IPS-18a (cell line): ENCODE data around the gene FRY.

Experiments
- H3K27ac ChIP-seq: one replicate; pipeline ENCODE4 v1.5.1; 2013; ENCODE audit warnings: low read length
- H3K27me3 ChIP-seq: one replicate; pipeline ENCODE4 v1.6.1; 2013; ENCODE audit warnings: mild to moderate bottlenecking, low read length; ENCODE audit not compliant: control insufficient read depth, insufficient read depth
- H3K36me3 ChIP-seq: one replicate; pipeline ENCODE4 v1.6.1; 2013; ENCODE audit warnings: low read depth, low read length; ENCODE audit not compliant: control insufficient read depth
- H3K4me1 ChIP-seq: one replicate; pipeline ENCODE4 v1.6.1; 2013; ENCODE audit warnings: low read depth, low read length; ENCODE audit not compliant: control insufficient read depth
- H3K4me3 ChIP-seq: one replicate; pipeline ENCODE4 v1.5.1; 2013; ENCODE audit warnings: low read length
- H3K9ac ChIP-seq: one replicate; pipeline ENCODE4 v1.6.1; 2013; ENCODE audit warnings: mild to moderate bottlenecking, low read length, moderate library complexity
- H3K9me3 ChIP-seq: one replicate; pipeline ENCODE4 v1.6.1; 2013; ENCODE audit warnings: low read depth, low read length; ENCODE audit not compliant: control insufficient read depth

FRY gene

GRCh38 chr13:32136061-32136460, 104.5 kb downstream of the FRY start:
- Histone ChIP-seq H3K36me3 (no peaks in the 10 kb centered on the region), H3K9ac (no peak overlapping the region), H3K27ac (no peak overlapping the region)

GRCh38 chr13:32136716-32137115, 105.1 kb downstream of the FRY start:
- H3K36me3 ChIP-seq = no peaks in the 10 kb centered on the region
- H3K4me1 ChIP-seq = no peaks in the 10 kb centered on the region
- no peak overlapping the region for H3K4me3 ChIP-seq
- H3K9me3 ChIP-seq = no peaks in the 10 kb centered on the region
- no peak overlapping the region for H3K27ac ChIP-seq
- H3K9ac ChIP-seq = no peak overlapping the region
- H3K27me3 ChIP-seq = no peaks in the 10 kb centered on the region

More at GRCh38 chr13:32136061-32136460, 104.5 kb downstream of the FRY start:
- no peaks in the 10 kb centered on the region for H3K4me1 ChIP-seq
- no peaks in the 10 kb centered on the region for H3K27me3 ChIP-seq
- no peak overlapping the region for H3K4me3 ChIP-seq
- no peaks in the 10 kb centered on the region for H3K9me3 ChIP-seq

GRCh38 chr13:32139251-32139650, 107.7 kb downstream of the FRY start:
- Histone ChIP-seq H3K27ac (no peak overlapping the region), H3K4me1 (peaks cover 13% of the 10 kb centered on the region), H3K9ac (no peak overlapping the region)

GRCh38 chr13:32140109-32140508, 108.5 kb downstream of the FRY start:
- no peaks in the 10 kb centered on the region for H3K9me3 ChIP-seq
- H3K4me3 ChIP-seq = no peak overlapping the region
- no peak overlapping the region for H3K27ac ChIP-seq
- no peak overlapping the region for H3K9ac ChIP-seq
- H3K36me3 ChIP-seq = no peaks in the 10 kb centered on the region
- H3K27me3 ChIP-seq = no peaks in the 10 kb centered on the region
- peaks cover 13% of the 10 kb centered on the region for H3K4me1 ChIP-seq

More at GRCh38 chr13:32139251-32139650, 107.7 kb downstream of the FRY start:
- H3K36me3 ChIP-seq = no peaks in the 10 kb centered on the region
- H3K9me3 ChIP-seq = no peaks in the 10 kb centered on the region
- H3K27me3 ChIP-seq = no peaks in the 10 kb centered on the region
- no peak overlapping the region for H3K4me3 ChIP-seq

GRCh38 chr13:32141462-32141861, 109.9 kb downstream of the FRY start:
- Histone ChIP-seq H3K4me3 (no peak overlapping the region), H3K27ac (no peak overlapping the region), H3K27me3 (no peaks in the 10 kb centered on the region), H3K9me3 (no peaks in the 10 kb centered on the region), H3K9ac (no peak overlapping the region), H3K4me1 (peaks cover 13% of the 10 kb centered on the region), H3K36me3 (no peaks in the 10 kb centered on the region)

GRCh38 chr13:32142115-32142514, 110.5 kb downstream of the FRY start:
- Histone ChIP-seq H3K9me3 (no peaks in the 10 kb centered on the region), H3K27me3 (no peaks in the 10 kb centered on the region), H3K9ac (no peak overlapping the region), H3K4me1 (peaks cover 13% of the 10 kb centered on the region), H3K36me3 (no peaks in the 10 kb centered on the region), H3K4me3 (no peak overlapping the region), H3K27ac (no peak overlapping the region)

GRCh38 chr13:32142956-32143375, 111.4 kb downstream of the FRY start:
- H3K4me1 ChIP-seq = peaks cover 13% of the 10 kb centered on the region
- H3K27ac ChIP-seq = no peak overlapping the region
- no peak overlapping the region for H3K9ac ChIP-seq
- no peaks in the 10 kb centered on the region for H3K36me3 ChIP-seq
- H3K4me3 ChIP-seq = peak overlapping the region; percentile 3
- no peaks in the 10 kb centered on the region for H3K27me3 ChIP-seq
- H3K9me3 ChIP-seq = no peaks in the 10 kb centered on the region

- Histone ChIP-seq H3K9ac (no peak overlapping the region), H3K4me3 (no peak overlapping the region), H3K4me1 (peaks cover 13% of the 10 kb centered on the region), H3K27ac (no peak overlapping the region), H3K9me3 (no peaks in the 10 kb centered on the region), H3K27me3 (no peaks in the 10 kb centered on the region), H3K36me3 (no peaks in the 10 kb centered on the region)
These were observed 115.6 kb downstream of the FRY start for GRCh38 chr13:32147193-32147592.

- Histone ChIP-seq H3K36me3 (no peaks in the 10 kb centered on the region), H3K9me3 (no peaks in the 10 kb centered on the region), H3K4me1 (peaks cover 8% of the 10 kb centered on the region), H3K9ac (no peak overlapping the region), H3K27me3 (no peaks in the 10 kb centered on the region), H3K4me3 (no peak overlapping the region), H3K27ac (no peak overlapping the region)
These were observed 116.4 kb downstream of the FRY start for GRCh38 chr13:32147976-32148375.

GRCh38 chr13:32150239-32150638, 118.7 kb downstream of the FRY start:
- no peaks in the 10 kb centered on the region for H3K9me3 ChIP-seq
- H3K27me3 ChIP-seq = no peaks in the 10 kb centered on the region
- H3K36me3 ChIP-seq = no peaks in the 10 kb centered on the region
- no peak overlapping the region for H3K27ac ChIP-seq
- H3K4me1 ChIP-seq = no peaks in the 10 kb centered on the region
- H3K9ac ChIP-seq = no peak overlapping the region
- no peak overlapping the region for H3K4me3 ChIP-seq

GRCh38 chr13:32150794-32151193, 119.2 kb downstream of the FRY start:
- H3K36me3 ChIP-seq = no peaks in the 10 kb centered on the region
- no peak overlapping the region for H3K4me3 ChIP-seq
- no peak overlapping the region for H3K27ac ChIP-seq
- no peaks in the 10 kb centered on the region for H3K9me3 ChIP-seq
- H3K27me3 ChIP-seq = no peaks in the 10 kb centered on the region
- no peak overlapping the region for H3K9ac ChIP-seq
- no peaks in the 10 kb centered on the region for H3K4me1 ChIP-seq

- H3K27me3 ChIP-seq = no peaks in the 10 kb centered on the region
These were observed 119.7 kb downstream of the FRY start for GRCh38 chr13:32151240-32151639.

More at GRCh38 chr13:32151240-32151639, 119.7 kb downstream of the FRY start:
- no peak overlapping the region for H3K4me3 ChIP-seq
- H3K4me1 ChIP-seq = no peaks in the 10 kb centered on the region
- no peaks in the 10 kb centered on the region for H3K9me3 ChIP-seq
- no peak overlapping the region for H3K27ac ChIP-seq
- no peak overlapping the region for H3K9ac ChIP-seq
- no peaks in the 10 kb centered on the region for H3K36me3 ChIP-seq
